BJ (cell line): ENCODE measurements around the gene SNRNP200. TPM values are rescaled to one million over a fixed set of nuclear protein-coding genes. Genes with fewer than 3 reads are reported as not detected.

Source experiments
- CTCF ChIA-PET: fragments of 350-600 bp; formaldehyde crosslinking; extraction: SDS; loops from one replicate; lab custom pipeline; 2021; ENCODE audit warnings: antibody characterized with exemption, inconsistent platforms; lab: Yijun Ruan, JAX
- POLR2A ChIA-PET: fragments of 300-600 bp; sonication (Branson Sonifier 250); formaldehyde crosslinking; extraction: SDS; loops from one replicate; lab custom pipeline; 2021; ENCODE audit warnings: antibody characterized with exemption; lab: Charles Lee
- DNase-seq: peaks from one replicate; pipeline ENCODE4 v3.0.0-alpha.2; 2011; ENCODE audit warnings: low read depth
- H3K27me3 ChIP-seq: 2 replicates; pipeline ENCODE4 v1.6.0; 2011; ENCODE audit warnings: low read length; ENCODE audit not compliant: control insufficient read depth, insufficient read depth
- H3K36me3 ChIP-seq: 2 replicates; pipeline ENCODE4 v1.5.1; 2011; ENCODE audit warnings: low read length; ENCODE audit not compliant: control insufficient read depth, insufficient read depth
- H3K4me3 ChIP-seq: 2 replicates; pipeline ENCODE4 v1.5.1; 2011; ENCODE audit warnings: low read depth, mild to moderate bottlenecking, control low read depth, low read length
- polyA plus RNA-seq: library from polyadenylated mRNA; depleted of rRNA; stranded (reverse); fragments of >200 nt; gene quantifications from 2 replicates; pipeline ENCODE4 v1.2.3, GENCODE V29; 2011
- TF ChIP-seq, protein P1 (sequence below): IDR thresholded peaks from 2 replicates; pipeline ENCODE4 v1.5.1; 2011; ENCODE audit warnings: low read depth, mild to moderate bottlenecking, control low read depth, inconsistent platforms, low read length, moderate library complexity; ENCODE audit not compliant: insufficient read depth

The SNRNP200 gene
- polyA plus RNA-seq, 1 experiment, result 111 TPM

DNA sequence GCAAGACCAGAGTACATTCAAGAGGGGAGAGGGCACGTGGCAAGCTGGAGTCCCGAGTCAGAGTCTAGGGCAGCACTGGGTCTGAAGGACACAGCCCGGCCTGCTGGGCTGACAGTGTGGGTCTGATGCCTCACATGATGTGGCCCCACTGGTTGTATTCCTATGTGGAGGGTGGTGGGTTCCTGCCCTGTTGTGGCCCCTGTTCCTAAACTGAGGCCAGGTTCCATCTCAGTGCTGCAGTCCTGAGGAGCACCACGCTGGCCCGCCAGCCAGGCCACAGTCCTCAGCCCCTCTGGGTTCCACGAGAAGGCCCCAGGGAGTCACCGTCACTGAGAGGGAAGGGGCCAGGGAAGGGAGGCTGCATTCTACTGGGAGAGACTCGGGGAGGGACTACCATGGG is 52.8 kb downstream of the SNRNP200 start:
- Histone ChIP-seq H3K27me3 (no peaks in the 10 kb centered on the region), H3K36me3 (peaks cover 23% of the 10 kb centered on the region), H3K4me3 (no peak overlapping the region)
- CTCF ChIA-PET, result interaction anchor here (3.3 kb wide), 1 partner anchor 8 kb away, joined by 18 read pairs; no protein-coding TSS in a partner anchor
- POLR2A ChIA-PET, result no interaction called here
- no peak for DNase-seq
- TF ChIP-seq, protein P1, sequence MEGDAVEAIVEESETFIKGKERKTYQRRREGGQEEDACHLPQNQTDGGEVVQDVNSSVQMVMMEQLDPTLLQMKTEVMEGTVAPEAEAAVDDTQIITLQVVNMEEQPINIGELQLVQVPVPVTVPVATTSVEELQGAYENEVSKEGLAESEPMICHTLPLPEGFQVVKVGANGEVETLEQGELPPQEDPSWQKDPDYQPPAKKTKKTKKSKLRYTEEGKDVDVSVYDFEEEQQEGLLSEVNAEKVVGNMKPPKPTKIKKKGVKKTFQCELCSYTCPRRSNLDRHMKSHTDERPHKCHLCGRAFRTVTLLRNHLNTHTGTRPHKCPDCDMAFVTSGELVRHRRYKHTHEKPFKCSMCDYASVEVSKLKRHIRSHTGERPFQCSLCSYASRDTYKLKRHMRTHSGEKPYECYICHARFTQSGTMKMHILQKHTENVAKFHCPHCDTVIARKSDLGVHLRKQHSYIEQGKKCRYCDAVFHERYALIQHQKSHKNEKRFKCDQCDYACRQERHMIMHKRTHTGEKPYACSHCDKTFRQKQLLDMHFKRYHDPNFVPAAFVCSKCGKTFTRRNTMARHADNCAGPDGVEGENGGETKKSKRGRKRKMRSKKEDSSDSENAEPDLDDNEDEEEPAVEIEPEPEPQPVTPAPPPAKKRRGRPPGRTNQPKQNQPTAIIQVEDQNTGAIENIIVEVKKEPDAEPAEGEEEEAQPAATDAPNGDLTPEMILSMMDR, result no peak

- H3K27me3 ChIP-seq, result no peaks in the 10 kb centered on the region
- DNase-seq, result peak; percentile 89
- TF ChIP-seq, protein P1, result no peak
- POLR2A ChIA-PET, result no interaction called here
- peaks cover 22% of the 10 kb centered on the region for H3K36me3 ChIP-seq
- CTCF ChIA-PET, result interaction anchor here (3.3 kb wide), 1 partner anchor 9 kb away, joined by 18 read pairs; no protein-coding TSS in a partner anchor
- H3K4me3 ChIP-seq, result no peak overlapping the region
These were observed 53.5 kb downstream of the SNRNP200 start for GRCh38 chr2:96251721-96252292.

DNA sequence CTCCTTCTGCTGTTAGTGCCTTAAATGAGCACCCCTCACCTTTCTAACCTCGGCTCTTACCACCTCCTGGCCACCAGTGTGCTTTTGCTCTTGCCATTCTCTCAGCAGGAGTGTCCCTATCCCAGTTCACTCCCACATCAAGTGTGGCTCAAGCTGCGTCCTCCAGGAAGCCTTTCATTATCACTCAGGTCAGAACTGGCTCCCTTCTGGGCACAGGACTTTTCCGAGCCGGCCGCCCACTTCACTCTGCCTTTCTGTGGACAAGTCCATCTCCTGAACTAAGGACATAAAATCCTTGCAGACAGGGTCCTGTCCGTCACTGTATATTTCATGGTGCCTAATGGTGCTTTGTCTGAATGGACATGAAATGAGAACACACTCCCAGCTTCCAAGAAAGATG is 55.2 kb downstream of the SNRNP200 start:
- Histone ChIP-seq H3K27me3 (no peaks in the 10 kb centered on the region), H3K4me3 (no peak overlapping the region), H3K36me3 (peaks cover 21% of the 10 kb centered on the region)
- DNase-seq, result no peak
- POLR2A ChIA-PET, result no interaction called here
- CTCF ChIA-PET, result interaction anchor here (3.3 kb wide), 1 partner anchor 10 kb away, joined by 18 read pairs; no protein-coding TSS in a partner anchor
- TF ChIP-seq, protein P1, result no peak

GRCh38 chr2:96249654-96250053 is 55.7 kb downstream of the SNRNP200 start:
- Histone ChIP-seq H3K4me3 (no peak overlapping the region), H3K36me3 (peaks cover 18% of the 10 kb centered on the region), H3K27me3 (no peaks in the 10 kb centered on the region)
- POLR2A ChIA-PET, result no interaction called here
- TF ChIP-seq, protein P1, result no peak
- CTCF ChIA-PET, result interaction anchor here (3.3 kb wide), 1 partner anchor 11 kb away, joined by 18 read pairs; no protein-coding TSS in a partner anchor
- peak; percentile 67 for DNase-seq

DNA sequence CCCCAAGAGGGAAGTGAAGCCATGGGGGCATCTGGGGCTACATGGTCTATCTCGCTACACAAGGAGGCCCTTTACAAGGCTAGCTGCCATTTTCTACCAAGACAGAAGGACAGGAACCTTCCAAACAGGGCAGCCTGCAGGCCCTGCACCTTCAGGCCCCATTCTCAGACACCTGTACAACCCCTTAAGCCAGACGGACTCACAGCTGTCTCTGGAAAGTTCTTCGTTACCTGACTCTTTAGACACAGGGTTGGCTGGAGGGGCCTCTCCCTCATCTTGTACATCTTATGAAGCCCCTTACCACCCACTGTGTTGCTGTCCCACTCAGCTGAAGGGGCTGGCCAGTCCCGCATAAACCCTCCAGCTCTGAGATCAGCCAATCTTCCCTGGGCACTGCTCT is 56.7 kb downstream of the SNRNP200 start:
- ChIA-PET POLR2A (no interaction called here), CTCF (interaction anchor here (0.6 kb wide), 1 partner anchor 284 kb away, joined by 3 read pairs; no protein-coding TSS in a partner anchor)
- Histone ChIP-seq H3K27me3 (no peaks in the 10 kb centered on the region), H3K4me3 (no peak overlapping the region), H3K36me3 (peaks cover 8% of the 10 kb centered on the region)
- TF ChIP-seq, protein P1, result no peak
- no peak for DNase-seq
